ENCODE data around the gene PSTPIP1. TPM values are rescaled to one million over a fixed set of nuclear protein-coding genes. Genes with fewer than 3 reads are reported as not detected.
A peak's percentile ranks its signal among the peaks of the same experiment; 100 is the strongest.

PSTPIP1 gene
- total RNA-seq, 2 experiments from 2014 or later: 113 to 121 TPM

GRCh38 chr15:77060546-77060945 lies 65.6 kb downstream of the PSTPIP1 start:
- CTCF ChIA-PET: interaction anchor here (0.9 to 3.4 kb wide), 7 partner anchors 10 to 483 kb away, joined by 3 to 18 read pairs (median 4); no protein-coding TSS in a partner anchor
- TF ChIP-seq CTCF (IDR thresholded peaks at IDR 0.05): no peak
- Mint-ChIP-seq H3K4me1 (ENCODE audit: low read depth) (peaks cover 54% of the 10 kb centered on the region), H3K27me3 (no peaks in the 10 kb centered on the region), H3K27ac (no peak overlapping the region), H3K9me3 (no peaks in the 10 kb centered on the region), H3K4me3 (no peak overlapping the region), H3K36me3 (ENCODE audit: low read depth) (no peaks in the 10 kb centered on the region)
- no peak for DNase-seq
- no peak for ATAC-seq
- intact Hi-C loops (cut with micrococcal nuclease): no loop called here
- POLR2A ChIA-PET: interaction anchor here (1.1 to 6.3 kb wide), 4 partner anchors 10 to 34 kb away, joined by 4 to 44 read pairs (median 6); partner anchors contain the start of gene TSPAN3

- H3K4me1 Mint-ChIP-seq (ENCODE audit: low read depth): peaks cover 52% of the 10 kb centered on the region
- no peak for TF ChIP-seq CTCF (IDR thresholded peaks at IDR 0.05)
- no peak overlapping the region for H3K27ac Mint-ChIP-seq
- no peaks in the 10 kb centered on the region for H3K9me3 Mint-ChIP-seq
- H3K36me3 Mint-ChIP-seq (ENCODE audit: low read depth): no peaks in the 10 kb centered on the region
- ChIA-PET POLR2A (no interaction called here), CTCF (interaction anchor here (0.8 to 1.0 kb wide), 2 partner anchors 28 to 480 kb away, joined by 3 to 5 read pairs; no protein-coding TSS in a partner anchor)
- no peak for DNase-seq
- no peaks in the 10 kb centered on the region for H3K27me3 Mint-ChIP-seq
- no peak overlapping the region for H3K4me3 Mint-ChIP-seq
- no peak for ATAC-seq
- intact Hi-C loops (cut with micrococcal nuclease): no loop called here
Observed at GRCh38 chr15:77063249-77063648, 68.3 kb downstream of the PSTPIP1 start.

DNA sequence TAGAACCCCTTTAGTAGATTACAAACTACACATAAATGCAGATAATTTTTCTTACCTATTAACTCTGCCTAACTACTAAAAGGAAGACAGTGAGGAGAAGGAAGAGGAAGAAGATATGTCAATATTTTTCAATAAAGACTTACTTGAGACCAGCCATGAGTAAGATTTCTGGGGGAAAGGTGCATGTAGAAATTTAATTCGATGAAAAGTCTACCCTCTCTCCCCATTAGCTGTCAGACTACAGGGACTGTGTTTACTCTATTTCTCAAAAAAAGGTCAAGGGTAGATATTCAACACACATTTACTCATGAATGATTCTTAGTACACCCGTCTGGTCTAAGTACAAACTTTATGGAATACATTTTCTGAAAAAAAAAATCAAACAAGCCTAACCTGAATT lies 69.1 kb downstream of the PSTPIP1 start:
- DNase-seq (no peak), ATAC-seq (no peak)
- ChIA-PET CTCF (interaction anchor here (1.0 to 1.3 kb wide), 2 partner anchors 29 to 91 kb away, joined by 5 read pairs; no protein-coding TSS in a partner anchor), POLR2A (interaction anchor here (0.6 kb wide), 1 partner anchor 117 kb away, joined by 3 read pairs; no protein-coding TSS in a partner anchor)
- Mint-ChIP-seq H3K4me3 (no peak overlapping the region), H3K4me1 (ENCODE audit: low read depth) (peaks cover 54% of the 10 kb centered on the region), H3K27ac (no peak overlapping the region), H3K27me3 (no peaks in the 10 kb centered on the region), H3K9me3 (no peaks in the 10 kb centered on the region), H3K36me3 (ENCODE audit: low read depth) (peaks cover 2% of the 10 kb centered on the region)
- intact Hi-C loops (cut with micrococcal nuclease): no loop called here
- no peak for TF ChIP-seq CTCF (IDR thresholded peaks at IDR 0.05)

DNA sequence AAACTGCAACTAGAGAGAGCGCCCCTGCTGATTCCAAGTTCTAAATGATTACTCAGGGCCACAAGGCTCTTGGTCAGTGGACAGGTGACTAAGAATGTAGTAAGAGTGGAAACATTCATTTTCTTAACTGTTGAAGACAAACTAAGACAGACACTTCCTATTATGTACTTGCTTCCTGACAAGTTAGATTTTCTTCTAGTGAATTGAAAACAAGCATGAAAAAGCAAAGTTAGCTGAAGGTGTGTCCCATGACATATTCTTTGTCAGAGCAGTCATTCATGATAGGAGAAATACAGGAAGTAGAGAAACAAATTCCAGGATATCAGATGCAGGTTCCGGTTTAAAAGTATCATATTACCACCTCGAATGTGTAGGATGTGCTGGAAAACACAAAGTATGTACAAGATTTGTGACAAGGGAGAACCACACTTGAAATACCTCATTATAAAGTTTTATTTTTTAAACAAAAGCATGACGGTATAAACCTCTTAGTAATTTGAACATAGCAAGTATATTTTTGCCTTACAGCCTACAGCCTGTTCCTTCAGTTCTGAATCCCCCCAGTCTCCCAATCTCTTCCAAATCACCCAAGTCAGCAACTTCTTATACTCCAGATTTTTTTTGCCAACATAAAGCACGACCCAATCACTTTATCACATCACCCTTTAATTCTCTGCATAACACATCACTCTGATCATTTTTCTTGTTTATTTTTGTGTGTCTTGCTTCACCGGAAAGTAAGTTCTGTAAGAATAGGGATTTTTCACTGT lies 69.8 kb downstream of the PSTPIP1 start:
- intact Hi-C loops (cut with micrococcal nuclease): no loop called here
- ATAC-seq: peak; percentile 53
- H3K27me3 Mint-ChIP-seq: no peaks in the 10 kb centered on the region

More for the DNA sequence above, 69.8 kb downstream of the PSTPIP1 start:
- Mint-ChIP-seq H3K36me3 (ENCODE audit: low read depth) (peaks cover 6% of the 10 kb centered on the region), H3K4me1 (ENCODE audit: low read depth) (peaks cover 53% of the 10 kb centered on the region), H3K4me3 (no peak overlapping the region), H3K9me3 (no peaks in the 10 kb centered on the region), H3K27ac (peak overlapping the region; percentile 43)
- no peak for TF ChIP-seq CTCF (IDR thresholded peaks at IDR 0.05)
- CTCF ChIA-PET: interaction anchor here (1.3 kb wide), 1 partner anchor 91 kb away, joined by 5 read pairs; no protein-coding TSS in a partner anchor
- POLR2A ChIA-PET: no interaction called here
- DNase-seq: no peak
